ENCODE measurements around the gene EFCAB11. TPM values are rescaled to one million over a fixed set of nuclear protein-coding genes. Genes with fewer than 3 reads are reported as not detected.

Gene EFCAB11
- polyA plus RNA-seq, 1 donor (not counting 4 experiments of a cell fraction or from before 2014, with no cell fraction given) = 12.9 TPM

DNA sequence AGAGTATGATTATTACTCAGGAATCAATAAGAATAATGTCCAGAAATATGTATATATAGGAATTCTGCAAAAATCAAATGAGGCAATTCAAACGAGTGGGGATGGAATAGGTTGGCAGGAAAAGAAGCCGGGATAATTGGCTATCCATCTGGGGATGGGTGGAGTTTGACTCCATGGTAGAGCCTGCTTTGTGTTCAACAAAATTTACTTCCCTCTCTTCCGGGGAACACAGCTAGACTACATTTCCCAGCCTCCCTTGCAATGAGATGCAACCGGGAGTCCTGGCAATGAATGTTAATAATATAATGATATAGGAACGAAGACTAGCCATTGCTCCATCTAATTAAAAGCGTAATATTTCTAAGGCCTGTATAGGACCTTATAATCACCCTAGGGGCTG is 146.6 kb downstream of the EFCAB11 start:
- Histone ChIP-seq H3K4me2 (ENCODE audit: control insufficient read depth, extremely low read depth, insufficient read depth, low read depth, low read length) (no peak overlapping the region), H4K20me1 (ENCODE audit: control insufficient read depth, extremely low read depth, insufficient read depth, low read length) (no peaks in the 10 kb centered on the region), H2AFZ (ENCODE audit: control insufficient read depth, low read length) (no peak overlapping the region), H3K36me3 (ENCODE audit: control insufficient read depth in 2 of 2, extremely low read depth in 1 of 2, insufficient read depth in 2 of 2, low read length in 2 of 2) (no peaks in the 10 kb centered on the region), H3K4me1 (ENCODE audit: control insufficient read depth, extremely low read depth, insufficient read depth, low read length) (peaks cover 3% of the 10 kb centered on the region), H3K27me3 (ENCODE audit: control insufficient read depth, extremely low read depth, insufficient read depth, low read length) (no peaks in the 10 kb centered on the region), H3K27ac (ENCODE audit: control insufficient read depth, insufficient read depth, low read length) (no peak overlapping the region), H3K79me2 (ENCODE audit: control insufficient read depth, insufficient read depth, low read length) (no peaks in the 10 kb centered on the region), H3K9me3 (ENCODE audit: control insufficient read depth, low read depth, low read length) (no peaks in the 10 kb centered on the region), H3K9me1 (ENCODE audit: control insufficient read depth, extremely low read depth, insufficient read depth, low read length) (no peaks in the 10 kb centered on the region), H3K4me3 (ENCODE audit: control insufficient read depth in 2 of 3, extremely low read depth in 1 of 3, insufficient read depth in 2 of 3, low read depth in 1 of 3, low read length in 3 of 3) (no peak overlapping the region), H3K9ac (ENCODE audit: control insufficient read depth, extremely low read depth, insufficient read depth, low read length) (no peak overlapping the region)
- dilution Hi-C loops (cut with MboI; ENCODE audit: extremely low pct_ligation_motif_present, low sequenced_read_pairs) = no loop called here
- FAIRE-seq (no peak), DNase-seq (ENCODE audit: low read depth, low spot score) (no peak)
- TF ChIP-seq, protein P1, sequence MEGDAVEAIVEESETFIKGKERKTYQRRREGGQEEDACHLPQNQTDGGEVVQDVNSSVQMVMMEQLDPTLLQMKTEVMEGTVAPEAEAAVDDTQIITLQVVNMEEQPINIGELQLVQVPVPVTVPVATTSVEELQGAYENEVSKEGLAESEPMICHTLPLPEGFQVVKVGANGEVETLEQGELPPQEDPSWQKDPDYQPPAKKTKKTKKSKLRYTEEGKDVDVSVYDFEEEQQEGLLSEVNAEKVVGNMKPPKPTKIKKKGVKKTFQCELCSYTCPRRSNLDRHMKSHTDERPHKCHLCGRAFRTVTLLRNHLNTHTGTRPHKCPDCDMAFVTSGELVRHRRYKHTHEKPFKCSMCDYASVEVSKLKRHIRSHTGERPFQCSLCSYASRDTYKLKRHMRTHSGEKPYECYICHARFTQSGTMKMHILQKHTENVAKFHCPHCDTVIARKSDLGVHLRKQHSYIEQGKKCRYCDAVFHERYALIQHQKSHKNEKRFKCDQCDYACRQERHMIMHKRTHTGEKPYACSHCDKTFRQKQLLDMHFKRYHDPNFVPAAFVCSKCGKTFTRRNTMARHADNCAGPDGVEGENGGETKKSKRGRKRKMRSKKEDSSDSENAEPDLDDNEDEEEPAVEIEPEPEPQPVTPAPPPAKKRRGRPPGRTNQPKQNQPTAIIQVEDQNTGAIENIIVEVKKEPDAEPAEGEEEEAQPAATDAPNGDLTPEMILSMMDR (optimal IDR thresholded peaks at IDR 0.05 in 1 of 3, IDR thresholded peaks at IDR 0.05 in 1 of 3, conservative IDR thresholded peaks at IDR 0.05 in 1 of 3; ENCODE audit: extremely low read depth in 1 of 3, insufficient read depth in 2 of 3, low read length in 3 of 3) = no peak
- no peak for TF ChIP-seq EZH2 (IDR thresholded peaks at IDR 0.05; ENCODE audit: low read length)

DNA sequence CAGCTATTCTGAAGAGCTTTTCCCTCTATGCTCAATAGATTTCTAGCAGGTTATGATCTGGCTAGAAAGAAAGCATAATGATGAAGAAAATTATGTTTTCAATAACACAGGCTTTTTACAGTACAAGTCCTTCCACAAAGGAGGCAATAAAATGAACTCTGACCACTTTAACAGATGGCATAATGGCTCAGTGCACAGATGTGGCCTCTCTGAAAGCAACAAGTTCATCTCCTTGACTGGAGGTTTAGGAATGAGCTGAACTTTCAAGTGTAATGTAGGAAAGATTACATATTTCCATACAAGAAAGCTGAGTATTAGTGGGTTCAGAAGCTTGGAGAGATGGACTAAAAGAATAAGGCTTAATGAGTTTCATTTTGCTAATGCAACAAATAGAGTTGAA is 147.4 kb downstream of the EFCAB11 start:
- no peak overlapping the region for H3K4me3 ChIP-seq (ENCODE audit: control insufficient read depth in 2 of 3, extremely low read depth in 1 of 3, insufficient read depth in 2 of 3, low read depth in 1 of 3, low read length in 3 of 3)
- dilution Hi-C loops (cut with MboI; ENCODE audit: extremely low pct_ligation_motif_present, low sequenced_read_pairs) = no loop called here

More for the DNA sequence above, 147.4 kb downstream of the EFCAB11 start:
- Histone ChIP-seq H3K9ac (ENCODE audit: control insufficient read depth, extremely low read depth, insufficient read depth, low read length) (no peak overlapping the region), H3K79me2 (ENCODE audit: control insufficient read depth, insufficient read depth, low read length) (no peaks in the 10 kb centered on the region), H4K20me1 (ENCODE audit: control insufficient read depth, extremely low read depth, insufficient read depth, low read length) (no peaks in the 10 kb centered on the region), H3K27ac (ENCODE audit: control insufficient read depth, insufficient read depth, low read length) (no peak overlapping the region), H3K27me3 (ENCODE audit: control insufficient read depth, extremely low read depth, insufficient read depth, low read length) (no peaks in the 10 kb centered on the region), H3K9me3 (ENCODE audit: control insufficient read depth, low read depth, low read length) (no peaks in the 10 kb centered on the region), H3K4me1 (ENCODE audit: control insufficient read depth, extremely low read depth, insufficient read depth, low read length) (peaks cover 3% of the 10 kb centered on the region), H3K36me3 (ENCODE audit: control insufficient read depth in 2 of 2, extremely low read depth in 1 of 2, insufficient read depth in 2 of 2, low read length in 2 of 2) (no peaks in the 10 kb centered on the region), H2AFZ (ENCODE audit: control insufficient read depth, low read length) (no peak overlapping the region), H3K4me2 (ENCODE audit: control insufficient read depth, extremely low read depth, insufficient read depth, low read depth, low read length) (no peak overlapping the region), H3K9me1 (ENCODE audit: control insufficient read depth, extremely low read depth, insufficient read depth, low read length) (no peaks in the 10 kb centered on the region)
- no peak for DNase-seq (ENCODE audit: low read depth, low spot score)
- TF ChIP-seq EZH2 (IDR thresholded peaks at IDR 0.05; ENCODE audit: low read length) = no peak
- TF ChIP-seq, protein P1 (optimal IDR thresholded peaks at IDR 0.05 in 1 of 3, IDR thresholded peaks at IDR 0.05 in 1 of 3, conservative IDR thresholded peaks at IDR 0.05 in 1 of 3; ENCODE audit: extremely low read depth in 1 of 3, insufficient read depth in 2 of 3, low read length in 3 of 3) = no peak
- no peak for FAIRE-seq
